HL-60/S4 treated with retinoic acid at 250 ng/mL for 4 days and 3 days (cell line): ENCODE results near the gene SPATC1L.
"Not testable (repeated sequence)": the region's sequence is repeated elsewhere in the genome, so short reads cannot be mapped to it uniquely, and the experiment has no call there.

Experiments used
- in situ Hi-C: fragments of 300-500 bp; cut with MboI; formaldehyde crosslinking; loops from 2 replicates; pipeline ENCODE4 v1.7.0; 2022; ENCODE audit warnings: low sequenced_read_pairs

The SPATC1L gene

DNA sequence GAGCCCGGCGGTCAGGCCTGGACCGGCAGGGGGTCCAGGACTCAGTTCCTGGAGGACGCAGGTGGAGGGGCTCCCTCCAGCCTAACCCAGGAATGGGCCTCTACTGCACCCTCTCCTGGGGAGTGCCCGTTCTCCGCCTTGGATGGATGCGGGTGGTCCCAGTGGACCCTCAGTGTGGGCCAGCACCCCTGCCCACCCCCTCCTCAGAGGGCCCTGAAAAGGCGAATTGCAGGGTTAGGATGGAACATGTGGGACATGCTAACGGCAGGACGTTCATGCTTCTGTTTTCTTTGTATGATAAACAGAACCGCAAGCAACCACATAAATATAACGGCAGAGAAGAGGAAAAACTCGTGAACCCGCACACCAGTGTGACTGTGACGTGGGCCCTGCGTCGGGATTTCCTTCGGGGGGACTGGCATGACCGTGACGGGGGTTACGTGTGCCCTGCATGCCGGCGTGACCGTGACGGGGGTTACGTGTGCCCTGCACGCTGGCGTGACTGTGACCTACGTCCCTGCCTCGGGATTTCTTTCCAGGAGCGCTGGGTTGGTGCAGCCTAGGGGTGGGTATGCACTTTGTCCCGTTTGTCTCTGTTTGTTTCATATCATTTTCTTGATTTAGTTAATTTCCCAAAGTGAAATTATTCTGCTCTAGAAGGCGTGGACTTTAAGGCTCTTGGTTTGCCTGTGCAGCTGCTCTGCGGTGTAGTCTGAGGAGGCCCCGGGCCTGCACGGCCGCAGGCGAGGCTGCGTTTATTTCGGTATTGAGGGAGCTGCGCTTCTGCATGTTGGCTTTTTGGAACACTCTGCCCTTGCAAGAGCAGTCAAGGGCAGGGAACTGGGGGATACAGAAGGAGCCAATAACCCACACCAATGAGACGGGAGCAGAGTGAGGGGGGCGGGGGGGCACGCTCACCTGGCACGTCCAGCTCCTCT, 32.0 kb downstream of the SPATC1L start:
- in situ Hi-C loops: no loop called here

DNA sequence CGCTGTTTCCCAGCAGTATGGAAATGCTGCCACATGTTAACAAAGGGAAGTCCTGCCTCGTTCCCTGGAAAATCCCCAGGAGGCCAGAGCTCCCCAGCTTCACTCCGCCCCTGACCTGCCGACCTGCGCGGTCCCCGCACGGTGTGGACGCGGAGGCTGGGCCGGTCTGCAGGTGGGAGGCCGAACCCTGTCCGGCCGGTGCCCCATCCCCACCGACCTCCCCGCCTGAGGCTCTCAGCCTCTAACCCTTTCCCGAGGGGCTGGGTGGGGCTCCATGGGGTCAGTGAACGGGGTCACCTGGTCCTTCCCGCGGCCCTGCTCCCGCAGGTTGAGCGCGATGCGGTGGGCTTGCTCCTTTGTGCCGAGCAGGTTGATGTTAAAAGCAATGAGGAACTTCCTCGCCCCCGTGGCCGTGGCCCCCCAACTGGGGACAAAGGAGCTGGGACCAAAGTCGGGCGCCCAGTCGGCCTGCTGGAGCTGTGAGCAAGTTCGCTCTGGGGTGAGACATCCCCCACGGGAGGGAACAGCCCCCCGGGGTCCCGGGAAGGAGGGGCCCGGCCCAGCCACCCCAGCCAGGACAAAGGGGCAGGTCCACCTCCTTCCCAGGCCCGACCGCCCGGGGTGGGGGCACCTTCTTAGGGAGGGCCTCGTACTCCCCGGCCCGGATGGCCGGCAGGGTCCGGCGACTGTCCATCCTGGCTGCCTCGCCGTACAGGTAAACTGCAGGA, 32.8 kb downstream of the SPATC1L start:
- in situ Hi-C loops: no loop called here

DNA sequence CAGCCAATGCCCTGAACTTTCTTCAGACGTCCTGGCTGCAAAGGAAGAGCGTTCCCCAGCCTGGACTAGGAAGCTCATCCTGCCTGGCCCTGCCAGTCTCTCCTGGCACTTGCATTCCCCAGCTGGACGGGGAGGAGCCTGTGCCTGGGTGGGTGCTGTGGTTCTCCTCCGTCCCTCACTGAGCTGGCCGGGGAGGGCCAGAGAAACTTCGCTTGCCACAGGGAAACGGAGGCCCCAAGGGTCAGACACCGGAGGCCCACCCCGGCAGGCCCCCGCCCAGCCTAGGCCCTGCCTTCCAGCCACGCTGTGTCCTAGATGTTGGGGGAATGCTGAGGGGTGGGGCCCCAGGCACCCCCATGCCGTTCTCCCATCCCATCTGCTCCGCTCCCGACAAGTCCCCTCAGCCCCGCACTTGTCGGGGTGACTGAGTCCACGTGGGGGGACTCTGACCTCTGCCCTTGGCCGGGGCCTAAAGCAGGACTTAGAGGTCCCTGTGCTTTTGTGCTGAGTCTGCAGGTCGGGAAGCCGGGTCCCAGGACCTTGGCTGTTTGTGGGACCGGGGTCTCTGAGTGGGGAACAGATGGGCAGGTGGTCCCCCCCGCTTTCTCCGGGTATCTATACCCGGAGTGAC, 33.7 kb downstream of the SPATC1L start:
- in situ Hi-C loops: no loop called here

DNA sequence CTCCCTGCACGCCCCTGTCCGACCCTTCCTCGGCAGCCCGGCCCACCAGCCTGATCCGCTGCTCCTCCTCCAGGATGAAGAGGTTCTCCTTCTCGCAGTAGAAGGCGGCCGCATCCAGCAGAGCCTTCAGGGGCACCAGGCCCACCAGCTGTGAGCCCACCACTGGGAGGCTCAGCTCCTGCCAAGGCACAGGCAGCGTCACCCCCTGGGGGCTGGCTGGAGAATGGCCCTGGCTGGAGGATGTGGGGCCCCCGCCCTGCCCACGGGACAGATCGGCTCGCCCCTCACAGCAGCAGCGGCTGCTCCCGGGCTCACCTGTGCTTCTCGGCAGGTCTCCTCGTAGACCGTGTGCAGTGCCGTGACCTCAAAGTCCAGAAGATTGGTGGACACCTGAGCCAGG, 34.2 kb downstream of the SPATC1L start:
- in situ Hi-C loops: no loop called here

DNA sequence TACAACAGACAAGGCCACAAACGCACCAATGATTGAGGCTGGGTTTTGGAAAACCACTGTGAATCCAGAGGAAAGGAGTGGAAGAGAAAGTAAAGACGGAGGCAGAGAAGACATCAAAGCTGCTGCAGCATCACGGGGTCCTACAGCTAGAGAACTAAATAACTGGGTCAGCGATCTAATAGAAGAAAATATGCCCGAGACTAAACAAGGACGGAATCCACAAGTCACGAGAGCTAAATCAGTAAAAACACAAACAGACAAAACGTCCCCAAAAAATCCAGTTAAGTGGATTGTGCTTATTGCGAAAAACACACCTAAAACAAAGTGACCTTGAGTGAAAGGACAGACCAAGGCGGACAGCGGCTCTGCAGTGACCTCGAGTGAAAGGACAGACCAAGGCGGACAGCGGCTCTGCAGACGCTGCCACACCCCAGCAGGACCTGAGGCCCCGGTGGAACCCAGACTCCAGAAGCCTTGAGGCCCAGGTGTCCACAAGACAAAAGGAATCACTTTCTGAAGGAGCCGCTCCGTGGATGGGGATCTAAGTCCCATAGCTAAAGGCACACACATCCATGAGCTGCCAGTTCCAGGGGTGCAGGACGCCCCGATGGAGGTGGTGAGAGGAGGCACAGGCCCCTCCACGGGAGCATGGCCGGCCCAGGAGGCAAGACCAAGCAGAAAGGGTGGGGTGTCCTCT, 34.9 kb downstream of the SPATC1L start:
- in situ Hi-C loops: no loop called here

DNA sequence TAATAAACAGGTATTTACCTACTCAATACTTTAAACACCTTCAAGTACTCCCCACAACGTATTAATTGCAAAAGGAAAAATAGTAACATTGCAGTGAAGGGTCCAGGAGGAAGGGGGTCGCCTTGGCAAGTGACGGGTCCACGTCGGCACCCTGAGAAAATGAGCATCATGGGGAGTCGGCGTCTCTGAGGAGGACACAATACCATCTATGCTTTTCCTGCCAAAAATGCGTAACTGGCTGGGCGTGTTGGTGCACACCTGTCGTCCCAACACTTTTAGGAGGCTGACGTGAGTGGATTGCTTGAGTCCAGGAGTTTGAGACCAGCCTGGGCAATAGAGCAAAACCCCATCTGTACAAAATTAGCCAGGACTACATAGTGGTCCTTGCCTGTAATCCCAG, 36.2 kb downstream of the SPATC1L start:
- in situ Hi-C loops: no loop called here

DNA sequence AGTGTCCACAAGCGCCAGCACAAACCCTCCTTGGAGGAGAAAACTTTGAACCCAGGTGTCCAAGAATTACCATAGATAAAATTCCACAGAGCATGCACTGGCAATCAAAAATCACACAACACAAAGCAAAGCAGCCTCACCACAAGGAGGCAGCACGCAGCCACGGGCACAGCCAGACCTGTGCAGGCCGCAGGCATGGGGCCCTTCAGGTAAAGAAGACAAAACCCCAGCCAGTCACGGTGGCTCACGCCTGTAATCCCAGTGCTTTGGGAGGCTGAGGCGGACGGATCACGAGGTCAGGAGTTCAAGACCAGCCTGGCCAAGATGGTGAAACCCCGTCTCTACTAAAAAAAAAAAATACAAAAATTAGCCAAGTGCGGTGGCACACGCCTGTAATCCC, 36.8 kb downstream of the SPATC1L start:
- in situ Hi-C loops: not testable (repeated sequence)

DNA sequence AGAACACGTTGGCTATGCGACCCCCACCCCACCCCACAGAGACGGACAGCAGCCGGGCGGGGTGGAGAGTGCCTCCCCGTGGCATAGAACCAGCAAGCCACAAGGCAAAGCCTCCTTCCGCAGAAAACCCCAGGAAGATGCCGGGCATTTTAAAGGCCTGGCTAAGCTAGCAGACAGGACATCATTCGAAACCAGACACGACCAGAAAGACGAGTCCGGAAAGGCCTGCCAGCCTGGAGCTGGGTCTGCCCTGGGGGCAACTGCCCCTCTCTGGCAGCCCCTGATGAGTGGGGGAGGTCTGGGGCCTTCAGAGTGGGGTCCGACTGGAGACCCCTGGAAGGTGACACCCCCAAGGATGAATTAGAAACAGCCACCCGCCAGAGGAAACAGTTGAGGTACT, 37.4 kb downstream of the SPATC1L start:
- in situ Hi-C loops: no loop called here

DNA sequence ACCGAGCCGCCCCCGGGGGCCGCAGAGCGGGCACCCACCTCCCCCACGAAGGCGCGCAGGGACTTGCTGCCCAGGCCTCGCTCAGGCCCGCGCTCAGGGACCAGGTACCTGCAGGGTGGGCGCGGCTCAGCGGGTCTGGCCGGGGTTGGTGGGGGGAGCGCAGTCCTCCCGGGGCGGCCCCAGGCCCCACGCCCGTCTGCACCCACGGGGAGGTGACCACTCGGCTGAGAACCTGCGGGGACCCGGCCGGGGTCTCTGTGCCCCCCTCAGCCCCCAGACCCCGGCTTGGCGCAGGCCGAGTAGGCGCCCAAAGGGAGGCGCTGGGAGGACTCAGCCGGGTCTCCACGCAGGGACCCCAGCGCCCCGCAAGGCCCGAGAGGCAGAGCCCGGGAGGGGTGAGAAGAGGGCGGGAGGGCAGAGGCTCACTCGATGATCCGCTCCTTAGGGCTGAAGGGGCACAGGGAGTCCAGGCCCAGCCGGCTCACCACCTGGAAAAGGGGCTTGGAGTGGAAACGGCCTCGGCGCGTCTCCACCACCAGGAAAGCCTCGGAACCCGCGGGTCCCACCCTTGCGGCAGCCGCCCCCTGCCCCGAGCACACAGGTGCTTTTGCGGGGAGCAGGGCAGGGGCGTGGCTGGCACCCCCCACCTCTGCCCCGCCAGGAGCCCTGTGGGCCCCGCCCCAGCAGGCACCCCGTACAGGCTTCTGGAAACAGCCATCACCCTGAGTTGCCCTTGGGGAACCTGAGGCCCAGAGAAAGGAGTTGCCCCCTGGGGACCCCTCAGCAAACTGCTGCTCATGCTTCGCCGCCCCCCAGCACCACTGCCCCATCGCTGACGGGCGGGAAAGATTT, 38.2 kb downstream of the SPATC1L start:
- in situ Hi-C loops: no loop called here

DNA sequence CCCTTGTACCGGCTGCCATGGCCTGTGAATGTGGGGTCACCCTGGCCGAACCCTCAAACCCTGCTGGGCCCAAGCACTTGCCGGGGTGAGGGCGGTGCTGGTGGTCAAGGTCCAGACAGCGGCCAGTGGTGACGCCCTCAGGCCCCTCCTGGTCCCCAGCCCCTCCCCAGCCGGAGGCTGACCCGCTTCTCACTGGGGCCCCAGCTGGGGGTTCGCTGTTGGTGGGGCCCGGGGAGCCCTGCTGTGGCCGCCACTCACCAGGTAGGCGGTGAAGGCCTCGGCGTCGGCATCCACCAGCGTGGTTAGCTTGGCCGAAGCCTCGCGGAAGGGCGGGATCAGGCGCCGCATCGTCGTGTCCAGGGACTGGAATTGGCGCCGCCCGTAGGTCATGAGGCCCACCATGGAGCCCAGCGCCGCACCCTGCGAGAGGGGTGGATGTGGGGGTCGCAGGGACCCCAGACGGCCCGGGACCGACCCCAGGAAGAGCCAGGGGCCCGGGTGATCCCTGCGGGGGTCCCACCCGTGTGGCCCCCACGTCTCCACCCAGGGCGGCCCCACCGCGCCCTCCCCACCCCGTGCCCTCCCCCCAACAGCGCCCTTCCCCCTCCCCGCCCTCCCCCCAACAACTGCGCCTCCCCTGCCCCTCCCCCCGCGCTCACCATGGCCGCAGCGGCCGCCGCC, 39.0 kb downstream of the SPATC1L start:
- in situ Hi-C loops: no loop called here

DNA sequence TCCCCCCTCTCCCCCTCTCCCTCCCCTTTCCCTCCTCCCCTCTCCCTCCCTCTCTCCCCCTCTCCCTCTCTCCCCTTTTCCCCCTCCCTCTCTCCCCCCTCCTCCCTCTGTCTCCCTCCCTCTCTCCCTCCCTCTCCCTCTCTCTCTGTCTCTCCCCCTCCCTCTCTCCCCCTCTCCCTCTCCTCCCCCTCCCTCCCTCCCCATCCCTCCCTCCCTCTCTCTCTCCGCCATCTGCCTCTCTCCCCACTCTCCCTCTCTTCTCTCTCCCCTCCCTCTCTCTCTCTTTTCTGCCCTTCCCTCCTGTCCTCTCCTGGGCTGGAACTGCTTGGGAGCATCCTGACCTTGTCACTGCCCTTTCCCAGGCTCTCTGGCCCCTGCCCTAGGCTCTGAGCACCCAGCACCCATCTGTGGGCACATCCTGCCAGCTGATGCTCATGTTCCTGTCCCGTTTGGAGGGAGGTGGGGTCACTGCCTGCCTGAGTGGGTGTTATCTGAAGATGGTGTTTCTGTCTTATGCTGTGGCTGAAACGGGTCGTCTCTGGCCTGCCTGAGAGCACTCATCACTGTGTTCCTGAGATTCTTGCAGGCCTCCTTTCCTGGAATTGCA, 39.7 kb downstream of the SPATC1L start:
- in situ Hi-C loops: no loop called here

DNA sequence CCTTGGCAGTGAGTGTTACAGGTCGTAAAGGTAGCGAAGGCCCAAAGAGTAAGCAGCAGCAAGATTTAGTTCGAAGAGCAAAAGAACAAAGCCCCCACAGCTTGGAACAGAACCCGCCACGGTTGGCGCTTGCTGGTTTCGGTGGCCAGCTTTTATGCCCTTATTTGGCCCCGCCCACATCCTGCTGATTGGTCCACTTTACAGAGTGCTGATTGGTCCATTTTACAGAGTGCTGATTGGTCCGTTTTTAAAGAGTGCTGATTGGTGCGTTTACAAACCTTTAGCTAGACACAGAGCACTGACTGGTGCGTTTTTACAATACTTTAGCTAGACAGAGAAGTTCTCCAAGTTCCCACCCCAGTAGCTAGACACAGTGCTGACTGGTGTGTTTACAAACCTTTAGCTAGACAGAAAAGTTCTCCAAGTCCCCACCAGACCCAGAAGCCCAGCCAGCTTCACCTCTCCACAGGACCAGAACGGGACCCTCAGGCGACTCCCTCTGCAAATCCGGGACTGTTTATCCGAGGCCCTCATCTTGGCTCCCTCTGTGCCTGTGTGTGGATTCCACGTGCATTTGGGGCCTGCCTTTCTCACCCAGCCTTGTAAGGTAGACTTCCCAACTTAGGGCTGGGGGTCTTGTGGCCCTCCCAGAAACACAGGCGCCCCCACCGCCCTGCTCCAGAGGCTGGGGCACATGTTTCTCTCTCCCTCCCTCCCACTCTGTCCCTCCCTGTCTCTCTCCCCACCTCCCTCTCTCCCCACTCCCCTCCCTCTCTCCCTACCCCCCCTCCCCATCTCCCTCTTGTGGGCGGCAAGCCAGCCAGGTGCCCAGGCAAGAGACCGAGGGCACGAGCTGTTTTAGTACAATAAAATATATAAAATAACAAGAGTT, 41.4 kb downstream of the SPATC1L start:
- in situ Hi-C loops: no loop called here

DNA sequence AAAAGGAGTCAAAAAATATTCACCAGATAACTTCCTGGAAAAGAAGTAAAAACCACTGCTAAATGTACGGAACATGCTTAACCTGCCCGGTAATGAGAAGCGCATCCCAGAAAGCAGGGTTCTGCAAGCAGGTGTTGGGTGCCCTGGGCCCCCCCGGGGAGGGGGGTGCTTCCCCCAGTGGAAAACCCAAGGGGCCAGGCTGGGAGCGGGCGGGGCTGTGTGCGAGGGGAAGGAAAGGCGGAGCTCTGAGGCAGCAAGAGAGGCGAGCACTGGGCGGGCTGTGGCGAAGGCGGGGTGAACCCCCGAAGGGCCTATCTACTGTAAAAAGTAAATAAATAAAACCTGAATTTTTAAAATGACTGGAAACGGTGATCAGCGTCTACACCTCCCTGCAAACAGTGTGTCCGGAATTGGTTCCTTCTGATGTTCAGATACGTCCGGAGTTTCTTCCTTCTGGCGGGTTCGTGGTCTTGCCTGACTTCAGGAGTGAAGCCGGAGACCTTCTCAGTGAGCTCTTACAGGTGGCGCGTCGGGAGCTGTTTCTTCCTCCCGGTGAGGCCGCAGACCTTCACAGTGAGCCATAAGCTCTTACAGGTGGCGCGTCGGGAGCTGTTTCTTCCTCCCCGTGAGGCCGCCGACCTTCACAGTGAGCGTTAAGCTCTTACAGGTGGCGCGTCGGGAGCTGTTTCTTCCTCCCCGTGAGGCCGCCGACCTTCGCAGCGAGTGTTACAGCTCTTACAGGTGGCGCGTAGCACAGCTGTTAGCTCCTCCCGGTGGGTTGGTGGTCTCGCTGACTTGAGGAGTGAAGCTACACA, 42.3 kb downstream of the SPATC1L start:
- in situ Hi-C loops: no loop called here

DNA sequence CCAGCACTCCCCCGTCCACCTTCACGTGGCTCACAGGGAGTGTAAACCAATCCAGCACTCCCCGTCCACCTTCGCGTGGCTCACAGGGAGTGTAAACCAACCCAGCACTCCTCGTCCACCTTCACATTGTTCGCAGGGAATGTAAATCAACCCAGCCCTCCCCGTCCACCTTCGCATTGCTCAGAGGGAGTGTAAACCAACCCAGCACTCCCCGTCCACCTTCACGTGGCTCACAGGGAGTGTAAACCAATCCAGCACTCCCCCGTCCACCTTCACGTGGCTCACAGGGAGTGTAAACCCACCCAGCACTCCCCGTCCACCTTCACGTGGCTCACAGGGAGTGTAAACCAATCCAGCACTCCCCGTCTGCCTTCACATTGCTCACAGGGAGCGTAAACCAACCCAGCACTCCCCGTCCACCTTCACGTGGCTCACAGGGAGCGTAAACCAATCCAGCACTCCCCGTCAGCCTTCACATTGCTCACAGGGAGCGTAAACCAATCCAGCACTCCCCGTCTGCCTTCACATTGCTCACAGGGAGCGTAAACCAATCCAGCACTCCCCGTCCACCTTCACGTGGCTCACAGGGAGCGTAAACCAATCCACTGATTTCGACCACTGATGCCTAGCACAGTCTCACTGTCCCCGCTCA, 43.8 kb downstream of the SPATC1L start:
- in situ Hi-C loops: not testable (repeated sequence)

DNA sequence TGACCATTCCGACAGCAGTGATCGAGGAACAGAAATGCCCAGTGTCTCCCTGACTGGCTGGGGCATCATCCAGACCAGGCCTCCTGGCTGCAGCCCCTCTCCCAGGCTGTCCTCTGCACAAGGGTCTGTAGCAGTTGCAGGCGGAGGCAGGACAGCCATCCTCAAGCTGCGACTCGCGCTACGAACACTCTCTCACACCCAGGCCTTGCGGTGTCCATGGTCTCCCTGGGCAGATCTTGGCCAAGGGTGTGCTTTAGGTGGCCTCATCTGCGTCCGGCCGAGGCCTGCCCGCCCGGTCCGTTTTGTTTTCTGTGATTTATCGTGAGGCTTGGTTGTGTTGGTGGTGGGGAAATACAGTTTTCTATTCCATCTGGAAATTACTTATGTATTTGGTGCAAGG, 44.6 kb downstream of the SPATC1L start:
- in situ Hi-C loops: no loop called here

DNA sequence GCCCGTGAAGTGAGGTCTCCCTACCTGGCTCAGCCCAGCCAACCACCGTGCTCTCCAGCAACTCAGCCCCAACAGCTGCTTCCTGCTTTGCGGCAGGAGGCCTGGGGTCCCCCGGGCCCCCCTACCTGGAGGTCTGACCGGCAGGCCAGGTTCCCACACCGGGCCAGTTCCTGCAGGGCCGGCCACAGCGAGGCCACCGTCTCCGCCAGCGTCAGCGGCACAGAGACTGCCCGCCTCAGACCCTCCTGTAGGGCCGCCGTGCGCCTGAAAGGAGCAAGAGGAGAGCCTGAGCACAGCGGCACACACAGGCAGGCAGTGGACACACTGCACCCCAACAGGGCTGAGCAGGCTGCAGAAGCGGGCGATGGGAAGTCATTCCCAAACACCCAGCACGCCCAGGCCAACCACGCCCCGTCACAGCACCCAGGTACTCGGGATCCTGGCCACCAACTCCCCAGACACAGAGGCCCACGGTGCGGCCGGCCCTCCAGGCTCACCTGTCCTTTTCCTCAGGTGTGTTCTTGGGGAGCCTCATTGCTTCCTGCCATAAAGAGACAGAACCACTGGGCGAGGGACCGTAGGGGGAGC, 45.8 kb downstream of the SPATC1L start:
- in situ Hi-C loops: no loop called here

DNA sequence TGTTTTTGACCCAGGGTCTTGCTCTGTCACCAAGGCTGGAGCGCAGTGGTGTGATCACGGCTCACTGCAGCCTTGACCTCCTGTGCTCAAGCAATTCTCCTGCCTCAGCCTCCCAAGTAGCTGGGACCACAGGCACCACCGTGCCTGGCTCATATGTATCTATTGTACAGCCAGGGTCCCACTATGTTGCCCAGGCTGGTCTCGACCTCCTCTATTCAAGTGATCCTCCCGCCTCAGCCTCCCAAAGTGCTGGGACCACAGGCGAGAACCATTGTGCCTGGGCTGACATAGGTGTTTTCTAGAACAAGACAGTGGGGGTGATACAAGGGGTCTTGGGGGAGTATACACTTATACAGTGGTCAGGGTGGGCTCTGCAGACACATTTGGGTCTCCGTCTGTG, 46.4 kb downstream of the SPATC1L start:
- in situ Hi-C loops: no loop called here
